KOPT-K1 (cell line): ENCODE results near the gene C4BPB.

ENCODE experiments used
- H3K27ac ChIP-seq: fragments of 200-600 bp; sonication (generic); 2 replicates; pipeline ENCODE4 v1.5.1; 2016; ENCODE audit warnings: antibody characterized with exemption, mild to moderate bottlenecking, low read depth, low read length; ENCODE audit not compliant: poor library complexity, severe bottlenecking
- H3K36me3 ChIP-seq: fragments of 200-600 bp; sonication (generic); 2 replicates; pipeline ENCODE4 v1.5.1; 2017; ENCODE audit warnings: antibody characterized with exemption, mild to moderate bottlenecking, low read length, moderate library complexity; ENCODE audit not compliant: insufficient read depth
- H3K9me3 ChIP-seq: fragments of 200-600 bp; sonication (generic); 2 replicates; pipeline ENCODE4 v1.5.1; 2017; ENCODE audit warnings: antibody characterized with exemption, low read length, mild to moderate bottlenecking; ENCODE audit not compliant: insufficient read depth, poor library complexity, severe bottlenecking

C4BPB gene

GRCh38 chr1:207054491-207054890 is 34.2 kb upstream of the C4BPB start:
- Histone ChIP-seq H3K9me3 (no peaks in the 10 kb centered on the region), H3K27ac (no peak overlapping the region), H3K36me3 (peaks cover under 1% of the 10 kb centered on the region)

- H3K36me3 ChIP-seq, result no peaks in the 10 kb centered on the region
- no peak overlapping the region for H3K27ac ChIP-seq
- no peaks in the 10 kb centered on the region for H3K9me3 ChIP-seq
These were observed 33.2 kb upstream of the C4BPB start for GRCh38 chr1:207055386-207056001.

GRCh38 chr1:207056673-207057072 is 32.0 kb upstream of the C4BPB start:
- Histone ChIP-seq H3K36me3 (no peaks in the 10 kb centered on the region), H3K27ac (no peak overlapping the region), H3K9me3 (no peaks in the 10 kb centered on the region)

- no peaks in the 10 kb centered on the region for H3K36me3 ChIP-seq
- no peaks in the 10 kb centered on the region for H3K9me3 ChIP-seq
- H3K27ac ChIP-seq, result no peak overlapping the region
These were observed 30.4 kb upstream of the C4BPB start for GRCh38 chr1:207058252-207058651.

- Histone ChIP-seq H3K36me3 (no peaks in the 10 kb centered on the region), H3K27ac (no peak overlapping the region), H3K9me3 (no peaks in the 10 kb centered on the region)
These were observed 29.5 kb upstream of the C4BPB start for GRCh38 chr1:207058878-207059867.

GRCh38 chr1:207059881-207060280 is 28.8 kb upstream of the C4BPB start:
- H3K36me3 ChIP-seq, result no peaks in the 10 kb centered on the region
- no peaks in the 10 kb centered on the region for H3K9me3 ChIP-seq
- no peak overlapping the region for H3K27ac ChIP-seq

GRCh38 chr1:207060596-207060995 is 28.1 kb upstream of the C4BPB start:
- no peaks in the 10 kb centered on the region for H3K36me3 ChIP-seq
- H3K9me3 ChIP-seq, result no peaks in the 10 kb centered on the region
- H3K27ac ChIP-seq, result no peak overlapping the region

- Histone ChIP-seq H3K36me3 (no peaks in the 10 kb centered on the region), H3K27ac (no peak overlapping the region), H3K9me3 (no peaks in the 10 kb centered on the region)
These were observed 26.6 kb upstream of the C4BPB start for GRCh38 chr1:207062058-207062457.

- H3K27ac ChIP-seq, result no peak overlapping the region
- H3K9me3 ChIP-seq, result no peaks in the 10 kb centered on the region
- H3K36me3 ChIP-seq, result no peaks in the 10 kb centered on the region
These were observed 25.6 kb upstream of the C4BPB start for GRCh38 chr1:207063014-207063413.

GRCh38 chr1:207064561-207064960 is 24.1 kb upstream of the C4BPB start:
- Histone ChIP-seq H3K36me3 (no peaks in the 10 kb centered on the region), H3K27ac (no peak overlapping the region), H3K9me3 (no peaks in the 10 kb centered on the region)

- no peak overlapping the region for H3K27ac ChIP-seq
- H3K9me3 ChIP-seq, result no peaks in the 10 kb centered on the region
- no peaks in the 10 kb centered on the region for H3K36me3 ChIP-seq
These were observed 21.5 kb upstream of the C4BPB start for GRCh38 chr1:207067185-207067584.

- no peak overlapping the region for H3K27ac ChIP-seq
- no peaks in the 10 kb centered on the region for H3K36me3 ChIP-seq
- no peaks in the 10 kb centered on the region for H3K9me3 ChIP-seq
These were observed 21.0 kb upstream of the C4BPB start for GRCh38 chr1:207067665-207068064.

GRCh38 chr1:207069061-207069460 is 19.6 kb upstream of the C4BPB start:
- Histone ChIP-seq H3K9me3 (no peaks in the 10 kb centered on the region), H3K27ac (no peak overlapping the region), H3K36me3 (no peaks in the 10 kb centered on the region)

GRCh38 chr1:207069858-207070506 is 18.7 kb upstream of the C4BPB start:
- no peaks in the 10 kb centered on the region for H3K9me3 ChIP-seq
- H3K36me3 ChIP-seq, result no peaks in the 10 kb centered on the region
- no peak overlapping the region for H3K27ac ChIP-seq

- Histone ChIP-seq H3K36me3 (no peaks in the 10 kb centered on the region), H3K27ac (peak overlapping the region; percentile 10), H3K9me3 (no peaks in the 10 kb centered on the region)
These were observed 17.8 kb upstream of the C4BPB start for GRCh38 chr1:207070811-207071210.
